Activated T-helper 9 cell treated with anti-CD3 and anti-CD28 coated beads, Interleukin-2, amount 50 U/mL, for 16 hours (primary cell): ENCODE results near the gene SLC26A11.
A peak's percentile ranks its signal among the peaks of the same experiment; 100 is the strongest.
"Not testable (repeated sequence)": the region's sequence is repeated elsewhere in the genome, so short reads cannot be mapped to it uniquely, and the experiment has no call there.

Experiments
- DNase-seq: peaks from one replicate; pipeline ENCODE4 v3.0.0-alpha.2; 2020; ENCODE audit warnings: low read depth

The SLC26A11 gene

GRCh38 chr17:80244871-80245509, 24.8 kb downstream of the SLC26A11 start:
- no peak for DNase-seq

GRCh38 chr17:80245566-80246265, 25.5 kb downstream of the SLC26A11 start:
- DNase-seq: no peak

- DNase-seq: no peak
Observed at GRCh38 chr17:80246266-80246681, 26.0 kb downstream of the SLC26A11 start.

GRCh38 chr17:80246726-80247125, 26.5 kb downstream of the SLC26A11 start:
- DNase-seq: no peak

- DNase-seq: no peak
Observed at GRCh38 chr17:80247561-80247960, 27.3 kb downstream of the SLC26A11 start.

- no peak for DNase-seq
Observed at GRCh38 chr17:80248001-80248893, 28.0 kb downstream of the SLC26A11 start.

GRCh38 chr17:80248894-80249710, 28.9 kb downstream of the SLC26A11 start:
- DNase-seq: no peak

GRCh38 chr17:80251966-80252365, 31.7 kb downstream of the SLC26A11 start:
- no peak for DNase-seq

GRCh38 chr17:80252871-80253270, 32.6 kb downstream of the SLC26A11 start:
- peak; percentile 85 for DNase-seq

- no peak for DNase-seq
Observed at GRCh38 chr17:80253631-80254395, 33.6 kb downstream of the SLC26A11 start.

- DNase-seq: peak; percentile 53
Observed at GRCh38 chr17:80254396-80255251, 34.4 kb downstream of the SLC26A11 start.

GRCh38 chr17:80256034-80256350, 35.8 kb downstream of the SLC26A11 start:
- no peak for DNase-seq

- DNase-seq: no peak
Observed at GRCh38 chr17:80257716-80258213, 37.5 kb downstream of the SLC26A11 start.

- DNase-seq: not testable (repeated sequence)
Observed at GRCh38 chr17:80258296-80258695, 38.1 kb downstream of the SLC26A11 start.

- DNase-seq: no peak
Observed at GRCh38 chr17:80259457-80260068, 39.3 kb downstream of the SLC26A11 start.

GRCh38 chr17:80260069-80260535, 39.9 kb downstream of the SLC26A11 start:
- DNase-seq: peak; percentile 80

GRCh38 chr17:80260791-80261158, 40.5 kb downstream of the SLC26A11 start, which contains the start of gene RNF213:
Gene RNF213 (plus strand): TSS chr17:80260852. CDS start chr17:80263682, 2,830 bp downstream.
- DNase-seq: peak; percentile 46

GRCh38 chr17:80261159-80261894, 41.1 kb downstream of the SLC26A11 start:
- peak; percentile 44 for DNase-seq

- DNase-seq: no peak
Observed at GRCh38 chr17:80261895-80262279, 41.7 kb downstream of the SLC26A11 start.
